SU-DHL-6 (cell line): ENCODE results near the gene SLC43A3.

Source experiments
- CTCF ChIP-seq: fragments of 200-600 bp; sonication (generic); IDR thresholded peaks from one replicate; pipeline ENCODE4 v1.5.1; 2017; ENCODE audit warnings: antibody characterized with exemption, mild to moderate bottlenecking, low read length, moderate library complexity; ENCODE audit not compliant: insufficient read depth, poor library complexity, severe bottlenecking
- EZH2phosphoT487 ChIP-seq: fragments of 200-600 bp; sonication (generic), shearing (Covaris generic); conservative IDR thresholded peaks from 2 replicates; pipeline ENCODE4 v1.6.1; 2018; ENCODE audit warnings: mild to moderate bottlenecking, antibody characterized with exemption, low read length, moderate library complexity, mixed read lengths

- TF ChIP-seq CTCF (no peak), EZH2phosphoT487 (no peak)
Observed at GRCh38 chr11:57399221-57399620, 27.7 kb downstream of the SLC43A3 start.
